Cardiac fibroblast (primary cell): ENCODE measurements around the gene TENT4A.

Source experiments
- DNase-seq, 2 donors: peaks; one replicate each; pipeline versions ENCODE4 v3.0.0 to v3.0.0-alpha.2; 2010; ENCODE audit warnings: low read depth in 2 of 2
- H3K4me3 ChIP-seq, 2 donors: replicated peaks in 1 of 2; 1 replicate in 1 of 2; 2 replicates in 1 of 2; pipeline ENCODE4 v1.5.1; 2011; ENCODE audit warnings: low read depth in 2 of 2, low read length in 2 of 2, mild to moderate bottlenecking in 2 of 2, moderate library complexity in 1 of 2
- TF ChIP-seq, protein P1 (sequence below): IDR thresholded peaks from one replicate; pipeline ENCODE4 v1.5.1; 2011; ENCODE audit warnings: low read depth, mild to moderate bottlenecking, low read length, inconsistent platforms

The TENT4A gene

DNA sequence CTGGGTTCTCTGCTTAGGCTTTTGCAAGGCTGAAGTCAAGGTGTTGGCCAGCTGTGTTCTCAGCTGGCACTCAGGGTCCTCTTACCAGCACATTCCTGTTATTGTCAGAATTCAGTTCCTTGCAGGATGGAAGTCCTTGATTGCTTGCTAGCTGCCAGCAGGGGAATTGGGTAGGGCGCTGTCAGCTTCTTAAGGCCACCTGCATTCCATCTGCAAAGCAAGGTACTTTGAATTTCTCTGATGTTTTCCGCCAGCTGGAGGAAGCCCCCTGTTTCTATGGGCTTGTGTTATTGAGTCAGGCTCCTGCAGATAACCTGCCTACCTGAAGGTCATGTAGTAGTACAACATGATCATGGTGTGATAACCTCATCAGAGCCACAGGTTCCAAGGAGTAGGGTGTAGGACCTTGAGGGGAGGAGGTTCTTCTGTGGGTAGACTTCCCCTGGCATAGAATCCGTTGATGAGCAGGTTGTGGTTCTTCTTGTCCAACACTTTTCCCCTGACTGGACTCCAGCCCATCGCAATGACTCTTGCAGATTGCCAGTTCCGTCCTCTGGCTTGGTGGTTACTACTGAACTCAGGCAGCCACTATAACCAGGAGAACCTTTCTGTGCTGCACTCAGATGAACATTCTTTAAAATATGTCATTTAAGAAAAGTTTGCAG lies 6.8 kb downstream of the TENT4A start:
- peak; percentile 21 to 33 for DNase-seq
- TF ChIP-seq, protein P1, sequence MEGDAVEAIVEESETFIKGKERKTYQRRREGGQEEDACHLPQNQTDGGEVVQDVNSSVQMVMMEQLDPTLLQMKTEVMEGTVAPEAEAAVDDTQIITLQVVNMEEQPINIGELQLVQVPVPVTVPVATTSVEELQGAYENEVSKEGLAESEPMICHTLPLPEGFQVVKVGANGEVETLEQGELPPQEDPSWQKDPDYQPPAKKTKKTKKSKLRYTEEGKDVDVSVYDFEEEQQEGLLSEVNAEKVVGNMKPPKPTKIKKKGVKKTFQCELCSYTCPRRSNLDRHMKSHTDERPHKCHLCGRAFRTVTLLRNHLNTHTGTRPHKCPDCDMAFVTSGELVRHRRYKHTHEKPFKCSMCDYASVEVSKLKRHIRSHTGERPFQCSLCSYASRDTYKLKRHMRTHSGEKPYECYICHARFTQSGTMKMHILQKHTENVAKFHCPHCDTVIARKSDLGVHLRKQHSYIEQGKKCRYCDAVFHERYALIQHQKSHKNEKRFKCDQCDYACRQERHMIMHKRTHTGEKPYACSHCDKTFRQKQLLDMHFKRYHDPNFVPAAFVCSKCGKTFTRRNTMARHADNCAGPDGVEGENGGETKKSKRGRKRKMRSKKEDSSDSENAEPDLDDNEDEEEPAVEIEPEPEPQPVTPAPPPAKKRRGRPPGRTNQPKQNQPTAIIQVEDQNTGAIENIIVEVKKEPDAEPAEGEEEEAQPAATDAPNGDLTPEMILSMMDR = no peak
- no peak overlapping the region for H3K4me3 ChIP-seq

DNA sequence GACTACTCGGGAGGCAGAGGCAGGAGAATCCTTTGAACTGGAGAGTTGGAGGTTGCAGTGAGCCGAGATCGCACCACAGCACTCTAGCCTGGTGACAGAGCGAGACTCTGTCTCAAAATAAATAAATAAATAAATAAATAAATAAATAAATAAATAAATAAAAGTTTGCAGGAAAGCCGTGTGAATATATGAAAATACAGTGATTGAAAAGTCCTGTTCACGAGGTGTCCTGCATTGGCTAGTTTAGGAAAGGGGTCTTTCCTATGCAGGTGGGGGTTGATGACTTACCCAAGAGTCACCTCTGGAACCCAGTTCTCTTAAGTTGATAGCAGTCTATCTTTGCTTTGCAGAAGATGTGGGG lies 7.3 kb downstream of the TENT4A start:
- TF ChIP-seq, protein P1 = no peak
- DNase-seq = no peak
- no peak overlapping the region for H3K4me3 ChIP-seq

DNA sequence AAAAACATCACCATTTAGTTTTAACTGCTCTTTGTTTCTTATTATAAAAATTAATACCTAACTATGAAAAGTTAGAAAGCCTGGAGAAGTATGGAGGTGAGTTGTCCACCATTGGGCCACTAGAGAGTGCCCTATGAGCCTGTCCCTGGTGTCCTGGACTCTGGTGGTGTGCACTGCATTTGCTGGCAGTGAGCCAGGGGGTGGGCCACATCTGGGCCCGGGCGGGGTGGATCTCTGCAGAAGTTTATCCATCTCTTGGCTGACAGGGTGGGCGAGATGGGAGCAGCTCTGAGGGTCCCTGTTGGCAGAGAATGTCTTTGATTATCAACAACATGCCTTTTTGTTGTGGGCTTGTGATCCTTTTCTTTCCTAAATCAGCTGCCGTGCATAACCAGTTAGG lies 8.2 kb downstream of the TENT4A start:
- TF ChIP-seq, protein P1 = no peak
- peak overlapping the region in 1 of 2 donors; percentile 28 for H3K4me3 ChIP-seq

DNA sequence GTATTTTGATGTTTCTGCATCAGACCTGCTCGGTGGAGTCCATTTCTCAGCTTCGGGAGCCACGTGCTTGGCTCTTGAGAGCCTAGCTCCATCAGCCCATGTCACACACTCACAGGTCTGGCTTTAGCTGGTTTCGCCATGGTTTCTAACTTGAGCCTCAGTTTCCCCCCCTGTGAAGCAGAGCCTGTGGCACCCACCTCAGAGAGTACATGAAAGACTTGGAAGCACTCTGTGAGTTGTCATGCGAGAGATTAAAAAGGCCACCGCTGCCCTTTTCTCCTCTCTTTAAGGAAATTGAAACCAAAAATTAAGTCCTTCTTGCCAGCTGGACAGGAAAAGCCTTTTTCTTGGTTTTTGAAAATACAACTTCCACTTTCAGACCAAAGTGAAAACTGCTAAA lies 8.8 kb downstream of the TENT4A start:
- DNase-seq = peak; percentile 30 to 47
- H3K4me3 ChIP-seq = peak overlapping the region in 1 of 2 donors; percentile 28

More for the DNA sequence above, 8.2 kb downstream of the TENT4A start:
- DNase-seq = no peak

DNA sequence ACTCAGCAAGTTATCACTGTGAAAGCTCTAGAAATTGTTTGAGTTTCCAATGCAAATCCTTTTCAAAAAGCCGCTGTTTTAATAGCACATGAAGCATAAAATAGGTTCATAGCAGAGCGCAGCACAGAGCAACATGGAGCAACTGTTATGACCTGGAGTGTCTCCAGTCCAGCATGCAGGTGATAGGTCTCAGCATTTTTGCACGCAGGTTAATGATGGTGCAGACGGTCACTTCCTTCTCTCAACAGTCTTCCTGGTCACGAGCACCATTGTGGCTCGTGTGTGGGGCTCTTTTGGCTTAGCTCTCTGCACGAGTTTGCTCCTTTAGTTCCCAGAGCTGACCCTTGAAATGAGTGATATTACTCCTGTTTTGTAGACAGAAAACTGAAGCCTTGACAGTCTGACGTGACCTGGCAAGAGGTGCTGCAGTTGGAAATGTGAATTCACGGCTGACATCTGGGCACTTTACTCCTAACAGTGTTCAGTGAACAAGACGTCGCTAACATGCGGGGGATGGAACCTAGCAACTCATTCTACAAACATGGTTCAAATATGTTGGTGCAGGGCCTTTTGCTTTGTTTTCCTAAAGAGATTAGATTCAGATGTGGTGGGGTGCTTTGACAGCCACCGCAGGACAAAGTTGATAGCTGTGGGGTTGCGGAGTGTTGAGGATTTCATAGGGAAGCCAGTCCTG lies 10.0 kb downstream of the TENT4A start:
- H3K4me3 ChIP-seq = no peak overlapping the region
- TF ChIP-seq, protein P1 = no peak
- DNase-seq = no peak

More for the DNA sequence above, 8.8 kb downstream of the TENT4A start:
- TF ChIP-seq, protein P1 = no peak

DNA sequence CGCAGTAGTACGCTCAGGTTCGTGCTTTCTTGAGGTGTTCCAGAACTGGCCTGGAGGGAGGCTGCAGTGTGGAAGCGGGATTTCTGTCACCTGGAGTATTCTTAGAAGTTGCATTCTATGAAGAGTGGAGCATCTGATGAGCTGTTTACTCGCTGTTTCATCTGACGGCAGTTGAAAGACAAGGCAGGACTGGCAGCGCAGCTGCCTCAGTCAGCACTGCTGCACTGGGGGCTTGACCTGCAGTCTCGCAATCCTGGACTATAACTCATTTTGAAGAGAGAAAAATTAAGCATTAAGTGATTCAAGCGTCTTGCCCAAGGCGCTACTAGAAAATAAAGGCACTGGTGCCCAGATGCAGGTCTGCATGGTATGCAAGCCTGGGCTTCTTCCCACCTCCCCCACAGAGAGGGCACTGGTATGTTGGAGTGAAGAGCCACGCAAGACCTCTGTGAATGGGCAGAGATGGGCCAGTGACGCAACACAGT lies 10.6 kb downstream of the TENT4A start:
- no peak overlapping the region for H3K4me3 ChIP-seq
- TF ChIP-seq, protein P1 = no peak
- no peak for DNase-seq
